Upper lobe of right lung (tissue), 1 donor: ENCODE measurements around the gene PPA2. TPM values are rescaled to one million over a fixed set of nuclear protein-coding genes. Genes with fewer than 3 reads are reported as not detected.

ENCODE experiments used
- ATAC-seq: fragments of 200-7000 bp; cut with Tn5 transposase; one replicate; pipeline ENCODE4 v1.9.1; 2020; ENCODE audit warnings: mild to moderate bottlenecking, moderate library complexity
- DNase-seq: peaks from one replicate; pipeline ENCODE4 v3.0.0-alpha.2; 2020
- H3K27ac ChIP-seq: fragments of 200-600 bp; one replicate; pipeline ENCODE4 v1.8.0; 2022
- H3K27me3 ChIP-seq: fragments of 200-600 bp; one replicate; pipeline ENCODE4 v1.8.0; 2022; ENCODE audit warnings: mild to moderate bottlenecking
- H3K36me3 ChIP-seq: fragments of 200-600 bp; one replicate; pipeline ENCODE4 v1.8.0; 2022
- H3K4me1 ChIP-seq: fragments of 200-600 bp; one replicate; pipeline ENCODE4 v1.8.0; 2022
- H3K4me3 ChIP-seq: fragments of 200-600 bp; one replicate; pipeline ENCODE4 v1.8.0; 2022; ENCODE audit warnings: mild to moderate bottlenecking
- H3K9me3 ChIP-seq: fragments of 200-600 bp; one replicate; pipeline ENCODE4 v1.8.0; 2022
- CTCF ChIP-seq: fragments of 200-600 bp; IDR thresholded peaks from one replicate; pipeline ENCODE4 v1.8.0; 2022; ENCODE audit warnings: antibody characterized with exemption
- intact Hi-C: fragments of 100-400 bp; cut with DNase I; formaldehyde crosslinking; loops from one replicate; pipeline ENCODE4 v1.11.0; 2022
- total RNA-seq: library from RNA; stranded (reverse); fragmentation: NEBNext Ultra II Directional; extraction: Animal tissue kit (Norgen Biotek cat#: 25700); gene quantifications from one replicate; pipeline ENCODE4 v1.2.1, GENCODE V29; 2021
- donor health status: DM: no; HTN: yes; CAD: no; lungs with severe emphysema.

The PPA2 gene
- total RNA-seq, 1 donor from 2014 or later = 66.5 TPM

- TF ChIP-seq CTCF = peak; percentile 89
- intact Hi-C loops = loop anchor here (10.0 kb wide), 1 partner anchor 329 kb away; the partner anchor contains the start of gene TET2
- ATAC-seq (no peak), DNase-seq (peak; percentile 95)
- Histone ChIP-seq H3K4me1 (peaks cover 29% of the 10 kb centered on the region), H3K36me3 (no peaks in the 10 kb centered on the region), H3K4me3 (peak overlapping the region; percentile 93), H3K27ac (peak overlapping the region; percentile 98), H3K27me3 (no peaks in the 10 kb centered on the region), H3K9me3 (no peaks in the 10 kb centered on the region)
These were observed 247 bp upstream of the PPA2 start for GRCh38 chr4:105474099-105474518.

GRCh38 chr4:105472871-105473323, 965 bp downstream of the PPA2 start:
- H3K36me3 ChIP-seq = no peaks in the 10 kb centered on the region

GRCh38 chr4:105471566-105472176, 2.2 kb downstream of the PPA2 start:
- Histone ChIP-seq H3K27me3 (no peaks in the 10 kb centered on the region), H3K9me3 (no peaks in the 10 kb centered on the region), H3K4me3 (peak overlapping the region; percentile 93), H3K4me1 (peaks cover 29% of the 10 kb centered on the region), H3K36me3 (peaks cover 3% of the 10 kb centered on the region), H3K27ac (peak overlapping the region; percentile 17)
- peak; percentile 72 for TF ChIP-seq CTCF
- DNase-seq (no peak), ATAC-seq (peak; percentile 60)
- intact Hi-C loops = loop anchor here (10.0 kb wide), 1 partner anchor 327 kb away; the partner anchor contains the start of gene TET2

More at GRCh38 chr4:105472871-105473323, 965 bp downstream of the PPA2 start:
- H3K9me3 ChIP-seq = no peaks in the 10 kb centered on the region
- ATAC-seq (no peak), DNase-seq (no peak)
- intact Hi-C loops = loop anchor here (10.0 kb wide), 1 partner anchor 328 kb away; the partner anchor contains the start of gene TET2
- H3K4me3 ChIP-seq = peak overlapping the region; percentile 93
- no peaks in the 10 kb centered on the region for H3K27me3 ChIP-seq
- TF ChIP-seq CTCF = no peak
- H3K27ac ChIP-seq = peak overlapping the region; percentile 98
- H3K4me1 ChIP-seq = peaks cover 29% of the 10 kb centered on the region

- H3K36me3 ChIP-seq = peaks cover 6% of the 10 kb centered on the region
- DNase-seq = no peak
- no peaks in the 10 kb centered on the region for H3K9me3 ChIP-seq
- no peak overlapping the region for H3K27ac ChIP-seq
- H3K4me1 ChIP-seq = peaks cover 29% of the 10 kb centered on the region
- intact Hi-C loops = loop anchor here (10.0 kb wide), 1 partner anchor 326 kb away; the partner anchor contains the start of gene TET2
- TF ChIP-seq CTCF = no peak
- no peak for ATAC-seq
- H3K4me3 ChIP-seq = no peak overlapping the region
- no peaks in the 10 kb centered on the region for H3K27me3 ChIP-seq
These were observed 3.1 kb downstream of the PPA2 start for GRCh38 chr4:105470766-105471165.

GRCh38 chr4:105469736-105470135, 4.1 kb downstream of the PPA2 start:
- intact Hi-C loops = loop anchor here (10.0 kb wide), 1 partner anchor 325 kb away; the partner anchor contains the start of gene TET2
- DNase-seq (no peak), ATAC-seq (no peak)
- no peaks in the 10 kb centered on the region for H3K27me3 ChIP-seq
- H3K36me3 ChIP-seq = peaks cover 6% of the 10 kb centered on the region
- H3K27ac ChIP-seq = no peak overlapping the region
- H3K4me1 ChIP-seq = peaks cover 29% of the 10 kb centered on the region
- no peak for TF ChIP-seq CTCF
- H3K4me3 ChIP-seq = no peak overlapping the region
- H3K9me3 ChIP-seq = no peaks in the 10 kb centered on the region
